NK-92 treated with Interleukin-12 subunit alpha and Interleukin-12 subunit beta, amount 100 ng/mL, for 24 hours (cell line): Measurements from ENCODE around the gene OSBPL1A.

ENCODE experiments used
- DNase-seq: peaks from one replicate; lab custom pipeline; 2025; lab: John Stamatoyannopoulos, UW

The OSBPL1A gene

GRCh38 chr18:24341361-24341760 lies 56.3 kb downstream of the OSBPL1A start:
- no peak for DNase-seq

GRCh38 chr18:24333084-24333483 lies 64.5 kb downstream of the OSBPL1A start:
- no peak for DNase-seq

- no peak for DNase-seq
Observed at GRCh38 chr18:24326211-24326610, 71.4 kb downstream of the OSBPL1A start.

GRCh38 chr18:24322584-24323136 lies 75.0 kb downstream of the OSBPL1A start:
- DNase-seq: no peak

- no peak for DNase-seq
Observed at GRCh38 chr18:24321071-24321470, 76.6 kb downstream of the OSBPL1A start.

- no peak for DNase-seq
Observed at GRCh38 chr18:24319757-24320156, 77.9 kb downstream of the OSBPL1A start.

- DNase-seq: no peak
Observed at GRCh38 chr18:24317370-24317769, 80.3 kb downstream of the OSBPL1A start.

- DNase-seq: no peak
Observed at GRCh38 chr18:24315170-24315569, 82.5 kb downstream of the OSBPL1A start.

- no peak for DNase-seq
Observed at GRCh38 chr18:24306201-24306600, 91.4 kb downstream of the OSBPL1A start.

- DNase-seq: no peak
Observed at GRCh38 chr18:24300703-24301102, 96.9 kb downstream of the OSBPL1A start.

- no peak for DNase-seq
Observed at GRCh38 chr18:24296276-24296675, 101.3 kb downstream of the OSBPL1A start.

GRCh38 chr18:24293254-24293653 lies 104.4 kb downstream of the OSBPL1A start:
- DNase-seq: no peak

GRCh38 chr18:24278591-24278990 lies 119.0 kb downstream of the OSBPL1A start:
- DNase-seq: no peak

- no peak for DNase-seq
Observed at GRCh38 chr18:24277516-24278195, 120.0 kb downstream of the OSBPL1A start.

GRCh38 chr18:24276994-24277393 lies 120.6 kb downstream of the OSBPL1A start:
- DNase-seq: no peak

GRCh38 chr18:24274837-24275236 lies 122.8 kb downstream of the OSBPL1A start:
- no peak for DNase-seq

GRCh38 chr18:24273596-24273995 lies 124.0 kb downstream of the OSBPL1A start:
- DNase-seq: no peak

GRCh38 chr18:24272229-24272525 lies 125.4 kb downstream of the OSBPL1A start:
- DNase-seq: no peak

- DNase-seq: no peak
Observed at GRCh38 chr18:24271381-24272228, 126.0 kb downstream of the OSBPL1A start.

GRCh38 chr18:24270937-24271380 lies 126.7 kb downstream of the OSBPL1A start:
- DNase-seq: no peak

- DNase-seq: no peak
Observed at GRCh38 chr18:24270358-24270936, 127.2 kb downstream of the OSBPL1A start.

- DNase-seq: no peak
Observed at GRCh38 chr18:24268784-24269550, 128.7 kb downstream of the OSBPL1A start.
